A549 (cell line): ENCODE measurements around the gene PCSK5. TPM values are rescaled to one million over a fixed set of nuclear protein-coding genes. Genes with fewer than 3 reads are reported as not detected.

Source experiments
- ATAC-seq, 2 experiments: fragments of 200-7000 bp in 1 of 2; fragments of >200 bp in 1 of 2; cut with Nextera tagmentation in 1 of 2; cut with Tn5 transposase in 1 of 2; 3 replicates each; pipeline versions ENCODE4 v1.8.0 to v1.9.1; 2018 to 2020; ENCODE audit warnings: mild to moderate bottlenecking in 1 of 2, moderate library complexity in 1 of 2
- CTCF ChIA-PET: fragments of 300-600 bp; sonication (Branson Sonifier 250); formaldehyde crosslinking; extraction: SDS; loops from one replicate; lab custom pipeline; 2021; ENCODE audit warnings: antibody characterized with exemption, inconsistent platforms; lab: Yijun Ruan, JAX
- POLR2A ChIA-PET: fragments of 350-600 bp; formaldehyde crosslinking; extraction: SDS; loops from one replicate; lab custom pipeline; 2021; ENCODE audit warnings: antibody characterized with exemption, inconsistent platforms; lab: Yijun Ruan, JAX
- DNase-seq, 2 experiments: peaks; one replicate each; pipeline versions ENCODE4 v3.0.0 to v3.0.0-alpha.2; 2011 to 2016; ENCODE audit warnings: low read depth in 1 of 2, low spot score in 1 of 2
- FAIRE-seq: peaks from 2 replicates; lab custom pipeline; 2011; peaks lifted over from hg19 to GRCh38; lab: Jason Lieb, UNC
- H3K27ac ChIP-seq, 2 experiments: fragments of >200 bp; sonication (Bioruptor Twin); formaldehyde crosslinking; 3 replicates each; pipeline ENCODE4 v1.5.1; 2016 to 2017
- H3K4me1 ChIP-seq: fragments of >200 bp; sonication (Bioruptor Twin); formaldehyde crosslinking; 3 replicates; pipeline ENCODE4 v1.6.1; 2016
- H3K4me2 ChIP-seq: fragments of >200 bp; sonication (Bioruptor Twin); formaldehyde crosslinking; 3 replicates; pipeline ENCODE4 v1.6.1; 2016
- H3K4me3 ChIP-seq: fragments of >200 bp; sonication (Bioruptor Twin); formaldehyde crosslinking; 3 replicates; pipeline ENCODE4 v1.5.1; 2016
- H3K9me3 ChIP-seq: fragments of >200 bp; sonication (Bioruptor Twin); formaldehyde crosslinking; 3 replicates; pipeline ENCODE4 v1.6.1; 2016
- BCL3 ChIP-seq: fragments of >200 bp; sonication (Bioruptor Twin); formaldehyde crosslinking; IDR thresholded peaks from 3 replicates; pipeline ENCODE4 v1.6.1; 2016
- BHLHE40 ChIP-seq: IDR thresholded peaks from 2 replicates; pipeline ENCODE4 v1.6.1; 2012; ENCODE audit warnings: low read depth, low read length, inconsistent platforms
- CTCF ChIP-seq: fragments of >200 bp; sonication (Bioruptor Twin); formaldehyde crosslinking; IDR thresholded peaks from 3 replicates; pipeline ENCODE4 v1.5.1; 2016
- EHF ChIP-seq: fragments of 250-450 bp; sonication (Bioruptor Pico); IDR thresholded peaks from 2 replicates; pipeline ENCODE4 v1.5.0; 2020; ENCODE audit warnings: mild to moderate bottlenecking
- FOSB ChIP-seq: fragments of 250-450 bp; sonication (Bioruptor Pico); IDR thresholded peaks from 2 replicates; pipeline ENCODE4 v1.5.0; 2020; ENCODE audit warnings: mild to moderate bottlenecking, moderate library complexity
- FOSL2 ChIP-seq, 2 experiments: fragments of 450-650 bp in 1 of 2; fragments of >200 bp in 1 of 2; sonication (Bioruptor Twin) in 1 of 2; formaldehyde crosslinking; IDR thresholded peaks; 2 replicates each; pipeline versions ENCODE4 v1.5.0 to v1.6.1; 2016 to 2020; ENCODE audit warnings: mild to moderate bottlenecking in 1 of 2, moderate library complexity in 1 of 2
- HDAC2 ChIP-seq: fragments of 200-600 bp; sonication (generic); IDR thresholded peaks from 2 replicates; pipeline ENCODE4 v1.6.1; 2016
- HMGXB4 ChIP-seq: fragments of 250-450 bp; sonication (Bioruptor Pico); IDR thresholded peaks from 2 replicates; pipeline ENCODE4 v1.5.0; 2021; ENCODE audit warnings: mild to moderate bottlenecking, moderate library complexity, borderline replicate concordance
- JUN ChIP-seq, 2 experiments: fragments of >200 bp; sonication (Bioruptor Twin); formaldehyde crosslinking; IDR thresholded peaks; 2 replicates in 1 of 2; 3 replicates in 1 of 2; pipeline ENCODE4 v1.6.1; 2016 to 2017
- JUNB ChIP-seq: fragments of >200 bp; sonication (Bioruptor Twin); formaldehyde crosslinking; IDR thresholded peaks from 2 replicates; pipeline ENCODE4 v1.6.1; 2016
- MYC ChIP-seq: IDR thresholded peaks from 2 replicates; pipeline ENCODE4 v1.6.1; 2012; ENCODE audit warnings: mild to moderate bottlenecking, inconsistent platforms, low read length, improper control_type of control experiment, borderline replicate concordance
- NFE2L2 ChIP-seq: fragments of 150-350 bp; conservative IDR thresholded peaks from 2 replicates; pipeline ENCODE4 v1.6.1; 2014; ENCODE audit warnings: low read length
- NPAS2 ChIP-seq: fragments of 250-450 bp; sonication (Bioruptor Pico); IDR thresholded peaks from 2 replicates; pipeline ENCODE4 v1.8.0; 2022; ENCODE audit warnings: mild to moderate bottlenecking, moderate library complexity, borderline replicate concordance
- NR3C1 ChIP-seq: fragments of >200 bp; sonication (Bioruptor Twin); formaldehyde crosslinking; IDR thresholded peaks from 3 replicates; pipeline ENCODE4 v1.6.1; 2017
- PBX3 ChIP-seq: IDR thresholded peaks from 2 replicates; pipeline ENCODE4 v1.6.1; 2012
- POLR2A ChIP-seq: IDR thresholded peaks from 2 replicates; pipeline ENCODE4 v1.6.1; 2012; ENCODE audit warnings: mild to moderate bottlenecking, low read length
- POLR2AphosphoS2 ChIP-seq: conservative IDR thresholded peaks from 2 replicates; pipeline ENCODE4 v1.6.1; 2012; ENCODE audit warnings: low read length, improper control_type of control experiment, inconsistent platforms
- RAD21 ChIP-seq, 2 experiments: fragments of >200 bp in 1 of 2; sonication (Bioruptor Twin) in 1 of 2; formaldehyde crosslinking in 1 of 2; IDR thresholded peaks in 1 of 2; conservative IDR thresholded peaks in 1 of 2; 2 replicates in 1 of 2; 3 replicates in 1 of 2; pipeline ENCODE4 v1.6.1; 2012 to 2018; ENCODE audit warnings: inconsistent platforms in 1 of 2
- RARB ChIP-seq: fragments of 250-450 bp; sonication (Bioruptor Pico); IDR thresholded peaks from 2 replicates; pipeline ENCODE4 v1.8.0; 2021; ENCODE audit warnings: mild to moderate bottlenecking, moderate library complexity
- REST ChIP-seq: fragments of 200-600 bp; sonication (generic); IDR thresholded peaks from 2 replicates; pipeline ENCODE4 v1.6.1; 2016; ENCODE audit warnings: antibody characterized with exemption, mild to moderate bottlenecking, moderate library complexity
- SMC3 ChIP-seq: fragments of >200 bp; sonication (Bioruptor Twin); formaldehyde crosslinking; IDR thresholded peaks from 3 replicates; pipeline ENCODE4 v1.6.1; 2018; ENCODE audit warnings: inconsistent platforms
- TFCP2L1 ChIP-seq: fragments of 250-450 bp; sonication (Bioruptor Pico); IDR thresholded peaks from 2 replicates; pipeline ENCODE4 v1.5.0; 2021; ENCODE audit warnings: mild to moderate bottlenecking
- TP53 ChIP-seq: fragments of 250-450 bp; sonication (Bioruptor Pico); IDR thresholded peaks from 2 replicates; pipeline ENCODE4 v1.5.0; 2021; ENCODE audit warnings: mild to moderate bottlenecking, moderate library complexity
- USF2 ChIP-seq: fragments of 450-650 bp; IDR thresholded peaks from 2 replicates; pipeline ENCODE4 v1.6.1; 2014; ENCODE audit warnings: antibody characterized with exemption
- ZFP36 ChIP-seq: fragments of 450-650 bp; IDR thresholded peaks from 2 replicates; pipeline ENCODE4 v1.6.1; 2014; ENCODE audit warnings: borderline replicate concordance; ENCODE audit not compliant: partially characterized antibody
- ZNF302 ChIP-seq: fragments of 250-450 bp; sonication (Bioruptor Pico); IDR thresholded peaks from 2 replicates; pipeline ENCODE4 v1.9.0; 2021; ENCODE audit warnings: inconsistent platforms, mild to moderate bottlenecking, moderate library complexity
- ZSCAN20 ChIP-seq: fragments of 250-450 bp; sonication (Bioruptor Pico); IDR thresholded peaks from 2 replicates; pipeline ENCODE4 v1.8.0; 2022; ENCODE audit warnings: mild to moderate bottlenecking, moderate library complexity
- WGBS: methylation state at CpG from one replicate; pipeline ENCODE4 v1.1.6; 2017; ENCODE audit errors: missing lambda C conversion rate; 5-methylcytosine and 5-hydroxymethylcytosine counted together
- polyA plus RNA-seq, 4 experiments: library from polyadenylated mRNA; depleted of rRNA in 3 of 4; stranded (reverse); fragments of >200 nt; fragmentation: RNase III in 1 of 4; extraction: RNeasy Plus Mini Kit Qiagen cat#74134 plus additional on column Dnase treatment in 1 of 4; gene quantifications; 2 replicates in 3 of 4; 3 replicates in 1 of 4; pipeline ENCODE4 v1.2.3, GENCODE V29; 2011 to 2017

Gene PCSK5
- polyA plus RNA-seq, 2 of the 4 experiments (the other 2 are of a cell fraction), result 1.3 to 6.7 TPM

GRCh38 chr9:75852746-75853145 lies 37.7 kb upstream of the PCSK5 start (continued):
- no peak for TF ChIP-seq REST

- H3K4me2 ChIP-seq, result no peak overlapping the region
- no peak overlapping the region for H3K4me3 ChIP-seq
- no peak overlapping the region for H3K27ac ChIP-seq
- no peaks in the 10 kb centered on the region for H3K9me3 ChIP-seq
- no peaks in the 10 kb centered on the region for H3K4me1 ChIP-seq
- ChIA-PET POLR2A (no interaction called here), CTCF (interaction anchor here (0.6 to 1.5 kb wide), 10 partner anchors 9 to 1345 kb away, joined by 3 to 8 read pairs (median 3); no protein-coding TSS in a partner anchor)
- ATAC-seq (peak in 1 of 2 experiments; percentile 66; a peak in 2 of 6 replicates), DNase-seq (peak in 1 of 2 experiments; percentile 25), FAIRE-seq (no peak)
- 15% methylated on average over 5 of the region's 5 CpGs for WGBS
- TF ChIP-seq RARB (CRISPR knock-in tag), result no peak
- no peak for TF ChIP-seq USF2
- peak; percentile 31; the same call in 2 of the 3 replicates for TF ChIP-seq SMC3
- no peak for TF ChIP-seq JUN (IDR thresholded peaks at IDR 0.05)
- no peak for TF ChIP-seq ZFP36
- TF ChIP-seq HMGXB4 (CRISPR knock-in tag), result no peak
- no peak for TF ChIP-seq HDAC2
- no peak for TF ChIP-seq BCL3
- TF ChIP-seq ZSCAN20 (CRISPR knock-in tag), result no peak
- TF ChIP-seq NFE2L2, result no peak
- no peak for TF ChIP-seq POLR2A
- TF ChIP-seq JUNB, result no peak
- peak; percentile 28 to 52; a peak in 3 of 5 replicates for TF ChIP-seq RAD21 (conservative IDR thresholded peaks at IDR 0.05 in 1 of 2, IDR thresholded peaks at IDR 0.05 in 1 of 2)
- no peak for TF ChIP-seq FOSB (CRISPR knock-in tag)
- no peak for TF ChIP-seq NPAS2 (CRISPR knock-in tag)
- no peak for TF ChIP-seq EHF (CRISPR knock-in tag)
- TF ChIP-seq BHLHE40, result no peak
- no peak for TF ChIP-seq TFCP2L1 (CRISPR knock-in tag)
- TF ChIP-seq MYC, result no peak
- no peak for TF ChIP-seq POLR2AphosphoS2
- peak; percentile 44; the same call in 2 of the 3 replicates for TF ChIP-seq CTCF
- TF ChIP-seq FOSL2 (IDR thresholded peaks at IDR 0.05), result no peak
- TF ChIP-seq FOSL2 (CRISPR knock-in tag; IDR thresholded peaks at IDR 0.05), result no peak
- TF ChIP-seq NR3C1, result no peak
- TF ChIP-seq TP53 (CRISPR knock-in tag), result no peak
- no peak for TF ChIP-seq PBX3
- no peak for TF ChIP-seq ZNF302 (CRISPR knock-in tag)
These were observed 35.0 kb upstream of the PCSK5 start for GRCh38 chr9:75855509-75855908.
